B cell (primary cell): Measurements from ENCODE around the gene NAE1.

Experiments used
- CTCF ChIP-seq: fragments of 200-600 bp; IDR thresholded peaks from one replicate; pipeline ENCODE4 v1.8.0; 2022; ENCODE audit warnings: antibody characterized with exemption, mild to moderate bottlenecking
- EZH2 ChIP-seq: IDR thresholded peaks from 2 replicates; pipeline ENCODE4 v1.6.1; 2012; ENCODE audit warnings: borderline replicate concordance, low read depth, mild to moderate bottlenecking, moderate library complexity, low read length; ENCODE audit not compliant: insufficient read depth, poor library complexity, severe bottlenecking

DNA sequence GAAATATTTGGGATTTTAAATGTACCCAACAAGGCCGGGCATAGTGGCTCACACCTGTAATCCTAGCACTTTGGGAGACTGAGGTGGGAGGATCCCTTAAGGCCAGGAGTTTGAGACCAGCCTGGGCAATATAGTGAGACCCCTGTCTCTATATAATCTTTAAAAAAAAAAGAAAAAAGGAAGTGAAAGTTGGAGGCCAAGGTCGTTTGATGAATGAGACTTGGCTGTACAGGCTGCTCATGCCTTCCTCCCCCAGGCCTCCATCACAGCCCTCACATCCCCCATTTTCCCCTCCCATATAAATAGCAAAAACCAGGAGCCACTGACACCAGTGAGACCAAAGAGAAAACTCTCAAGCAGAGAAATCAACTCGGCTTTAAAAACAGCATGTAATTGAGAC, 10.1 kb upstream of the NAE1 start:
- TF ChIP-seq CTCF (no peak), EZH2 (no peak)
